B cell (primary cell): ENCODE data around the gene ETV6. TPM values are rescaled to one million over a fixed set of nuclear protein-coding genes. Genes with fewer than 3 reads are reported as not detected.

ENCODE experiments used
- ATAC-seq: fragments of 200-7000 bp; cut with Tn5 transposase; one replicate; pipeline ENCODE4 v1.10.0; 2021; ENCODE audit warnings: low read depth, mild to moderate bottlenecking, moderate number of reproducible peaks, moderate library complexity
- CTCF ChIA-PET: fragments of 350-600 bp; sonication (Branson Sonifier 250); formaldehyde crosslinking; loops from one replicate; lab custom pipeline; 2021; ENCODE audit warnings: antibody characterized with exemption, inconsistent platforms; lab: Charles Lee
- POLR2A ChIA-PET: fragments of 350-600 bp; sonication (Branson Sonifier 250); formaldehyde crosslinking; loops from one replicate; lab custom pipeline; 2021; ENCODE audit warnings: antibody characterized with exemption; lab: Charles Lee
- DNase-seq: peaks from one replicate; pipeline ENCODE4 v3.0.0; 2013
- H2AFZ ChIP-seq: 2 replicates; pipeline ENCODE4 v1.6.1; 2012; ENCODE audit warnings: mild to moderate bottlenecking, low read depth, low read length; ENCODE audit not compliant: insufficient read depth, poor library complexity, severe bottlenecking
- H3K27ac ChIP-seq, 2 donors: 1 replicate in 1 of 2; 2 replicates in 1 of 2; pipeline ENCODE4 v1.5.1; 2012 to 2013; ENCODE audit warnings: low read length in 2 of 2, mild to moderate bottlenecking in 2 of 2, moderate library complexity in 1 of 2
- H3K27me3 ChIP-seq, 4 experiments: fragments of 200-600 bp in 1 of 4; sonication (generic) in 1 of 4; replicated peaks in 1 of 4; 1 replicate in 2 of 4; 2 replicates in 2 of 4; pipeline versions ENCODE4 v1.6.1 to v1.7.0; 2013 to 2016; ENCODE audit warnings: low read length in 3 of 4, mild to moderate bottlenecking in 2 of 4, mixed read lengths in 1 of 4, moderate library complexity in 1 of 4; ENCODE audit not compliant: insufficient read depth in 4 of 4, control insufficient read depth in 3 of 4; ENCODE audit errors: control extremely low read depth in 1 of 4
- H3K36me3 ChIP-seq, 2 experiments: replicated peaks in 1 of 2; 1 replicate in 1 of 2; 2 replicates in 1 of 2; pipeline versions ENCODE4 v1.6.1 to v1.7.1; 2013; ENCODE audit warnings: low read length in 1 of 2; ENCODE audit not compliant: insufficient read depth in 2 of 2, control insufficient read depth in 1 of 2; ENCODE audit errors: control extremely low read depth in 1 of 2, extremely low read depth in 1 of 2
- H3K4me1 ChIP-seq, 2 donors: fragments of 200-600 bp in 1 of 2; sonication (generic) in 1 of 2; 1 replicate in 1 of 2; 2 replicates in 1 of 2; pipeline versions ENCODE4 v1.5.1 to v1.6.1; 2013 to 2017; ENCODE audit warnings: low read length in 2 of 2; ENCODE audit not compliant: control insufficient read depth in 2 of 2, insufficient read depth in 2 of 2
- H3K4me2 ChIP-seq: replicated peaks from 2 replicates; pipeline ENCODE3; 2012; ENCODE audit warnings: mild to moderate bottlenecking, low read depth, low read length; ENCODE audit not compliant: poor library complexity, severe bottlenecking
- H3K4me3 ChIP-seq, 5 experiments: fragments of 200-600 bp in 1 of 5; sonication (generic) in 1 of 5; 1 replicate in 3 of 5; 2 replicates in 2 of 5; pipeline versions ENCODE4 v1.5.1 to v1.7.0; 2011 to 2016; ENCODE audit warnings: low read length in 4 of 5, mild to moderate bottlenecking in 4 of 5, low read depth in 2 of 5, control low read depth in 1 of 5, moderate library complexity in 1 of 5; ENCODE audit not compliant: insufficient read depth in 1 of 5; ENCODE audit errors: control extremely low read depth in 1 of 5, extremely low read depth in 1 of 5
- H3K79me2 ChIP-seq: fragments of 200-600 bp; sonication (generic); one replicate; pipeline ENCODE4 v1.6.0; 2016; ENCODE audit warnings: low read length; ENCODE audit not compliant: control insufficient read depth, insufficient read depth
- H3K9ac ChIP-seq: fragments of 200-600 bp; sonication (generic); 2 replicates; pipeline ENCODE4 v1.6.1; 2017; ENCODE audit warnings: mild to moderate bottlenecking, low read length, moderate library complexity
- H3K9me3 ChIP-seq, 3 donors: one replicate each; pipeline versions ENCODE4 v1.6.1 to v1.7.1; 2013; ENCODE audit warnings: low read length in 2 of 3; ENCODE audit not compliant: control insufficient read depth in 2 of 3, insufficient read depth in 1 of 3; ENCODE audit errors: control extremely low read depth in 1 of 3
- H4K20me1 ChIP-seq: 2 replicates; pipeline ENCODE4 v1.6.0; 2012; ENCODE audit warnings: mild to moderate bottlenecking, low read length; ENCODE audit not compliant: insufficient read depth, control insufficient read depth, poor library complexity, severe bottlenecking
- H3K27ac Mint-ChIP-seq: one replicate; pipeline ENCODE4 v1.8.0; 2021; ENCODE audit warnings: mixed read lengths
- H3K27me3 Mint-ChIP-seq: one replicate; pipeline ENCODE4 v1.8.0; 2021; ENCODE audit warnings: mixed read lengths
- H3K4me1 Mint-ChIP-seq: one replicate; pipeline ENCODE4 v1.8.0; 2021; ENCODE audit warnings: mixed read lengths
- H3K4me3 Mint-ChIP-seq: one replicate; pipeline ENCODE4 v1.8.0; 2021; ENCODE audit warnings: mixed read lengths
- H3K9me3 Mint-ChIP-seq: one replicate; pipeline ENCODE4 v1.8.0; 2022; ENCODE audit warnings: mixed read lengths; ENCODE audit not compliant: insufficient read depth
- CTCF ChIP-seq: fragments of 200-600 bp; IDR thresholded peaks from one replicate; pipeline ENCODE4 v1.8.0; 2022; ENCODE audit warnings: antibody characterized with exemption, mild to moderate bottlenecking
- EZH2 ChIP-seq: IDR thresholded peaks from 2 replicates; pipeline ENCODE4 v1.6.1; 2012; ENCODE audit warnings: borderline replicate concordance, low read depth, mild to moderate bottlenecking, moderate library complexity, low read length; ENCODE audit not compliant: insufficient read depth, poor library complexity, severe bottlenecking
- WGBS: methylation state at CpG from one replicate; pipeline ENCODE4 v1.1.5; 2013; ENCODE audit warnings: missing lambda C conversion rate; ENCODE audit not compliant: insufficient coverage; 5-methylcytosine and 5-hydroxymethylcytosine counted together
- intact Hi-C: fragments of 100-400 bp; cut with micrococcal nuclease; formaldehyde crosslinking; loops from one replicate; pipeline ENCODE4 v1.10.0; 2022
- polyA plus RNA-seq: library from polyadenylated mRNA; depleted of rRNA; stranded (reverse); fragments of >200 nt; gene quantifications from 2 replicates; pipeline ENCODE4 v1.2.3, GENCODE V29; 2012
- total RNA-seq, 2 donors: library from RNA; stranded (reverse); fragments of 120-200 nt in 1 of 2; gene quantifications; 1 replicate in 1 of 2; 2 replicates in 1 of 2; pipeline versions ENCODE4 v1.2.3 to v1.2.4, GENCODE V29; 2013 to 2022

Gene ETV6
- total and polyA plus RNA-seq, 2 donors (not counting 1 experiment from before 2014, with no cell fraction given): 17.4 to 123 TPM

- POLR2A ChIA-PET: interaction anchor here (0.6 to 0.7 kb wide), 2 partner anchors 97 to 1045 kb away, joined by 3 to 8 read pairs; no protein-coding TSS in a partner anchor
- WGBS: 0% methylated on average over 4 of the region's 16 CpGs
- intact Hi-C loops: loop anchor here (2.0 to 5.0 kb wide), 6 partner anchors 22 to 910 kb away; partner anchors contain the start of genes BORCS5 and DUSP16
- TF ChIP-seq EZH2: no peak
- Histone ChIP-seq H3K4me3 (peak overlapping the region; percentile 6 to 94 (median 87)), H3K9ac (peak overlapping the region; percentile 86), H3K27me3 (no peaks in the 10 kb centered on the region), H3K4me2 (peak overlapping the region; percentile 80), H3K4me1 (peaks cover 50 to 51% of the 10 kb centered on the region in 2 donors), H4K20me1 (peaks cover 17% of the 10 kb centered on the region), H3K27ac (peak overlapping the region; percentile 72), H2AFZ (peak overlapping the region; percentile 24), H3K9me3 (no peaks in the 10 kb centered on the region), H3K79me2 (peaks cover 72% of the 10 kb centered on the region), H3K36me3 (no peaks in the 10 kb centered on the region)
- no peaks in the 10 kb centered on the region for H3K9me3 Mint-ChIP-seq
- CTCF ChIA-PET: interaction anchor here (1.0 to 1.2 kb wide), 2 partner anchors 357 to 380 kb away, joined by 3 read pairs; no protein-coding TSS in a partner anchor
- H3K4me1 Mint-ChIP-seq: peaks cover 66% of the 10 kb centered on the region
- no peaks in the 10 kb centered on the region for H3K27me3 Mint-ChIP-seq
- peak overlapping the region; percentile 85 for H3K27ac Mint-ChIP-seq
- peak overlapping the region; percentile 92 for H3K4me3 Mint-ChIP-seq
- DNase-seq (peak; percentile 59), ATAC-seq (no peak)
Measured at GRCh38 chr12:11652351-11653040, 3.0 kb downstream of the ETV6 start.

GRCh38 chr12:11653215-11653753 is 3.8 kb downstream of the ETV6 start:
- no peak for ATAC-seq
- peaks cover 80% of the 10 kb centered on the region for H3K79me2 ChIP-seq
- ChIA-PET CTCF (interaction anchor here (1.0 to 1.7 kb wide), 3 partner anchors 357 to 380 kb away, joined by 3 to 5 read pairs (median 3); no protein-coding TSS in a partner anchor), POLR2A (interaction anchor here (0.6 kb wide), 1 partner anchor 1044 kb away, joined by 8 read pairs; no protein-coding TSS in a partner anchor)
- H3K4me1 ChIP-seq: peaks cover 50 to 52% of the 10 kb centered on the region in 2 donors
- H3K27ac Mint-ChIP-seq: peak overlapping the region; percentile 85
- H4K20me1 ChIP-seq: peaks cover 24% of the 10 kb centered on the region
- H3K4me2 ChIP-seq: peak overlapping the region; percentile 80
- H3K27ac ChIP-seq: peak overlapping the region; percentile 72
- no peak for TF ChIP-seq CTCF
- TF ChIP-seq EZH2: no peak
- H3K4me3 ChIP-seq: peak overlapping the region; percentile 6 to 94 (median 87)
- no peaks in the 10 kb centered on the region for H3K9me3 ChIP-seq
- H3K27me3 ChIP-seq: no peaks in the 10 kb centered on the region
- H3K9ac ChIP-seq: peak overlapping the region; percentile 86
- WGBS: 5% methylated on average over 4 of the region's 7 CpGs
- H3K36me3 ChIP-seq: no peaks in the 10 kb centered on the region
- no peaks in the 10 kb centered on the region for H3K9me3 Mint-ChIP-seq
- peak; percentile 52 for DNase-seq
- no peaks in the 10 kb centered on the region for H3K27me3 Mint-ChIP-seq
- intact Hi-C loops: loop anchor here (2.0 to 5.0 kb wide), 6 partner anchors 22 to 909 kb away; partner anchors contain the start of genes BORCS5 and DUSP16
- H2AFZ ChIP-seq: peak overlapping the region; percentile 24
- peak overlapping the region; percentile 92 for H3K4me3 Mint-ChIP-seq
- H3K4me1 Mint-ChIP-seq: peaks cover 70% of the 10 kb centered on the region
